Left ventricle myocardium inferior (tissue), 1 donor: ENCODE data around the gene IL25. TPM values are rescaled to one million over a fixed set of nuclear protein-coding genes. Genes with fewer than 3 reads are reported as not detected.

Source experiments
- DNase-seq: peaks from one replicate; pipeline ENCODE4 v3.0.0-alpha.2; 2020
- H3K27ac ChIP-seq: fragments of 200-600 bp; replicated peaks from 2 replicates; pipeline ENCODE4 v1.8.0; 2021
- H3K27me3 ChIP-seq: fragments of 200-600 bp; 2 replicates; pipeline ENCODE4 v1.8.0; 2021; ENCODE audit warnings: low read depth
- H3K36me3 ChIP-seq: fragments of 200-600 bp; 2 replicates; pipeline ENCODE4 v1.8.0; 2021
- H3K4me1 ChIP-seq: fragments of 200-600 bp; 2 replicates; pipeline ENCODE4 v1.8.0; 2021
- H3K4me3 ChIP-seq: fragments of 200-600 bp; 2 replicates; pipeline ENCODE4 v1.8.0; 2021; ENCODE audit warnings: mild to moderate bottlenecking, moderate library complexity
- H3K9me3 ChIP-seq: fragments of 200-600 bp; replicated peaks from 2 replicates; pipeline ENCODE4 v1.8.0; 2021
- CTCF ChIP-seq: fragments of 200-600 bp; IDR thresholded peaks from 2 replicates; pipeline ENCODE4 v1.8.0; 2021; ENCODE audit warnings: antibody characterized with exemption, mild to moderate bottlenecking, borderline replicate concordance
- intact Hi-C: fragments of 100-400 bp; cut with micrococcal nuclease; formaldehyde crosslinking; loops from one replicate; pipeline ENCODE4 v1.11.0; 2022
- total RNA-seq: library from RNA; stranded (reverse); fragmentation: NEBNext Ultra II Directional; extraction: Animal tissue kit (Norgen Biotek cat#: 25700); gene quantifications from one replicate; pipeline ENCODE4 v1.2.1, GENCODE V29; 2021
- donor health status: DM: no; HTN: yes; CAD: no; lungs with severe emphysema.

IL25 gene
- total RNA-seq, 1 donor from 2014 or later: not detected

GRCh38 chr14:23345987-23346692 is 26.5 kb upstream of the IL25 start:
- H3K27me3 ChIP-seq: no peaks in the 10 kb centered on the region
- no peak overlapping the region for H3K4me3 ChIP-seq
- H3K27ac ChIP-seq: peak overlapping the region; percentile 44
- peaks cover 13% of the 10 kb centered on the region for H3K4me1 ChIP-seq
- peak; percentile 25 for TF ChIP-seq CTCF
- DNase-seq: no peak
- H3K9me3 ChIP-seq: no peaks in the 10 kb centered on the region
- no peaks in the 10 kb centered on the region for H3K36me3 ChIP-seq
- intact Hi-C loops: no loop called here

- H3K4me3 ChIP-seq: no peak overlapping the region
- no peak for DNase-seq
- no peaks in the 10 kb centered on the region for H3K36me3 ChIP-seq
- peak overlapping the region; percentile 44 for H3K27ac ChIP-seq
- H3K4me1 ChIP-seq: peaks cover 17% of the 10 kb centered on the region
- TF ChIP-seq CTCF: no peak
- no peaks in the 10 kb centered on the region for H3K9me3 ChIP-seq
- intact Hi-C loops: no loop called here
- H3K27me3 ChIP-seq: peaks cover 6% of the 10 kb centered on the region
These were observed 25.8 kb upstream of the IL25 start for GRCh38 chr14:23346693-23347405.

- Histone ChIP-seq H3K9me3 (no peaks in the 10 kb centered on the region), H3K27ac (no peak overlapping the region), H3K4me3 (no peak overlapping the region), H3K4me1 (peaks cover 25% of the 10 kb centered on the region), H3K27me3 (peaks cover 10% of the 10 kb centered on the region), H3K36me3 (no peaks in the 10 kb centered on the region)
- TF ChIP-seq CTCF: no peak
- no peak for DNase-seq
- intact Hi-C loops: no loop called here
These were observed 25.0 kb upstream of the IL25 start for GRCh38 chr14:23347406-23348296.

GRCh38 chr14:23348297-23348655 is 24.3 kb upstream of the IL25 start:
- no peaks in the 10 kb centered on the region for H3K9me3 ChIP-seq
- H3K27ac ChIP-seq: no peak overlapping the region
- no peak for TF ChIP-seq CTCF
- H3K36me3 ChIP-seq: no peaks in the 10 kb centered on the region
- H3K4me1 ChIP-seq: peaks cover 31% of the 10 kb centered on the region
- intact Hi-C loops: no loop called here
- peaks cover 10% of the 10 kb centered on the region for H3K27me3 ChIP-seq
- DNase-seq: no peak
- H3K4me3 ChIP-seq: no peak overlapping the region

- no peak for TF ChIP-seq CTCF
- Histone ChIP-seq H3K9me3 (no peaks in the 10 kb centered on the region), H3K4me3 (no peak overlapping the region), H3K27ac (no peak overlapping the region), H3K27me3 (peaks cover 10% of the 10 kb centered on the region), H3K4me1 (peaks cover 32% of the 10 kb centered on the region), H3K36me3 (no peaks in the 10 kb centered on the region)
- no peak for DNase-seq
- intact Hi-C loops: no loop called here
These were observed 23.3 kb upstream of the IL25 start for GRCh38 chr14:23349156-23349845.
